Caco-2 (cell line): ENCODE measurements around the gene CPLANE2. TPM values are rescaled to one million over a fixed set of nuclear protein-coding genes. Genes with fewer than 3 reads are reported as not detected.

Source experiments
- Bru-seq: library from RNA; stranded (reverse); fragments of 400-500 nt; gene quantifications from one replicate; lab custom pipeline; 2021; lab: Mats Ljungman, UMichigan
- BruChase-seq, 2 experiments: library from RNA; stranded (reverse); fragments of 400-500 nt; gene quantifications; one replicate each; lab custom pipeline; 2021; lab: Mats Ljungman, UMichigan
- BruUV-seq: library from RNA; stranded (reverse); fragments of 400-500 nt; replicated peaks from 2 replicates; lab custom pipeline; 2021; lab: Mats Ljungman, UMichigan
- CTCF ChIA-PET: fragments of 300-600 bp; sonication (Branson Sonifier 250); formaldehyde crosslinking; loops from one replicate; lab custom pipeline; 2022; ENCODE audit warnings: antibody characterized with exemption; lab: Charles Lee
- POLR2A ChIA-PET: fragments of 300-600 bp; sonication (Branson Sonifier 250); formaldehyde crosslinking; loops from one replicate; lab custom pipeline; 2022; ENCODE audit warnings: antibody characterized with exemption; lab: Charles Lee
- DNase-seq, 2 experiments: peaks; one replicate each; pipeline versions ENCODE4 v3.0.0 to v3.0.0-alpha.2; 2020 to 2022
- H3K27me3 ChIP-seq: replicated peaks from 2 replicates; pipeline ENCODE4 v1.6.0; 2011; ENCODE audit warnings: low read length; ENCODE audit not compliant: control insufficient read depth, insufficient read depth
- H3K36me3 ChIP-seq: 2 replicates; pipeline ENCODE4 v1.5.1; 2011; ENCODE audit warnings: low read length; ENCODE audit not compliant: control insufficient read depth, insufficient read depth
- H3K4me1 ChIP-seq: fragments of 250-450 bp; sonication (Bioruptor Pico); 2 replicates; pipeline ENCODE4 v1.5.1; 2020; ENCODE audit warnings: mild to moderate bottlenecking
- H3K4me3 ChIP-seq: 2 replicates; pipeline ENCODE4 v1.5.1; 2011; ENCODE audit warnings: low read depth, mild to moderate bottlenecking, control low read depth, low read length
- H3K9me3 ChIP-seq: fragments of 250-450 bp; sonication (Bioruptor Pico); 2 replicates; pipeline ENCODE4 v1.5.1; 2020; ENCODE audit warnings: mild to moderate bottlenecking, moderate library complexity
- H3K27ac Mint-ChIP-seq: one replicate; pipeline ENCODE4 v1.8.0; 2022; ENCODE audit warnings: mixed read lengths; ENCODE audit not compliant: unreplicated experiment
- H3K27me3 Mint-ChIP-seq: one replicate; pipeline ENCODE4 v1.8.0; 2022; ENCODE audit warnings: mixed read lengths; ENCODE audit not compliant: insufficient read depth, unreplicated experiment
- H3K36me3 Mint-ChIP-seq: one replicate; pipeline ENCODE4 v1.8.0; 2022; ENCODE audit warnings: mild to moderate bottlenecking, mixed read lengths; ENCODE audit not compliant: insufficient read depth, unreplicated experiment
- H3K4me1 Mint-ChIP-seq: one replicate; pipeline ENCODE4 v1.8.0; 2022; ENCODE audit warnings: low read depth, mixed read lengths; ENCODE audit not compliant: unreplicated experiment
- H3K4me3 Mint-ChIP-seq: one replicate; pipeline ENCODE4 v1.8.0; 2022; ENCODE audit warnings: mild to moderate bottlenecking, moderate library complexity, mixed read lengths; ENCODE audit not compliant: unreplicated experiment
- H3K9me3 Mint-ChIP-seq: one replicate; pipeline ENCODE4 v1.8.0; 2022; ENCODE audit warnings: mixed read lengths; ENCODE audit not compliant: unreplicated experiment
- CTCF ChIP-seq, 2 experiments: fragments of 200-600 bp in 1 of 2; IDR thresholded peaks; 1 replicate in 1 of 2; 2 replicates in 1 of 2; pipeline versions ENCODE4 v1.5.1 to v1.8.0; 2011 to 2022; ENCODE audit warnings: antibody characterized with exemption in 1 of 2, control low read depth in 1 of 2, inconsistent platforms in 1 of 2, low read depth in 1 of 2, low read length in 1 of 2, mild to moderate bottlenecking in 1 of 2, moderate library complexity in 1 of 2; ENCODE audit not compliant: insufficient read depth in 1 of 2, severe bottlenecking in 1 of 2, unreplicated experiment in 1 of 2
- intact Hi-C: fragments of 100-400 bp; cut with micrococcal nuclease; formaldehyde crosslinking; loops from one replicate; pipeline ENCODE4 v1.10.0; 2022; ENCODE audit not compliant: unreplicated experiment
- long read RNA-seq: library from polyadenylated mRNA; stranded (forward); transcript quantifications from one replicate; pipeline ENCODE4 v2.0.0, GENCODE V29; 2022
- total RNA-seq: library from RNA; stranded (reverse); gene quantifications from 2 replicates; pipeline ENCODE4 v1.2.3, GENCODE V29; 2022

Gene CPLANE2, protein sequence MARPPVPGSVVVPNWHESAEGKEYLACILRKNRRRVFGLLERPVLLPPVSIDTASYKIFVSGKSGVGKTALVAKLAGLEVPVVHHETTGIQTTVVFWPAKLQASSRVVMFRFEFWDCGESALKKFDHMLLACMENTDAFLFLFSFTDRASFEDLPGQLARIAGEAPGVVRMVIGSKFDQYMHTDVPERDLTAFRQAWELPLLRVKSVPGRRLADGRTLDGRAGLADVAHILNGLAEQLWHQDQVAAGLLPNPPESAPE
- 2.1 and 4.2 TPM in 2 replicates for total RNA-seq
- Bru-seq, nascent RNA = percentile 32 among the genes with signal in this experiment
- percentile 32 among the genes with signal in this experiment for BruChase-seq, experiment 1, labeled RNA remaining after a 2-hour chase
- BruChase-seq, experiment 2, labeled RNA remaining after a 6-hour chase = percentile 38 among the genes with signal in this experiment
- long read RNA-seq, partial matches to known transcripts = 1 of 3 reads
- long read RNA-seq, other reads (novel, unspliced or antisense) = 0 of 3 reads

- peak; percentile 92 to 93 for DNase-seq
- Histone ChIP-seq H3K4me3 (peak within 1 kb of the TSS; percentile 68), H3K4me1 (0 out of 2 replicates have a peak, but pooled peaks cover 5% of the 10 kb centered on the region), H3K9me3 (no peaks in the 10 kb centered on the region), H3K27me3 (no peaks in the 10 kb centered on the region), H3K36me3 (no peaks in the 10 kb centered on the region)
- POLR2A ChIA-PET = interaction anchor here (1.2 kb wide), 1 partner anchor 20 kb away, joined by 3 read pairs; no protein-coding TSS in a partner anchor
- intact Hi-C loops = loop anchor here (1.0 to 5.0 kb wide), 3 partner anchors 19 to 49 kb away; no protein-coding TSS in a partner anchor
- Mint-ChIP-seq H3K36me3 (no peaks in the 10 kb centered on the region), H3K4me1 (no peaks in the 10 kb centered on the region), H3K27me3 (no peaks in the 10 kb centered on the region), H3K27ac (peak within 1 kb of the TSS; percentile 93), H3K9me3 (no peaks in the 10 kb centered on the region), H3K4me3 (peak within 1 kb of the TSS; percentile 82)
- CTCF ChIA-PET = interaction anchor here (0.6 kb wide), 1 partner anchor 27 kb away, joined by 3 read pairs; no protein-coding TSS in a partner anchor
- BruUV-seq = no TSS peak
- no peak for TF ChIP-seq CTCF (IDR thresholded peaks at IDR 0.05; ENCODE audit: insufficient read depth in 1 of 2, low read depth in 1 of 2, low read length in 1 of 2, severe bottlenecking in 1 of 2, unreplicated experiment in 1 of 2)
Measured at GRCh38 chr1:16236511-16237342, at the start of gene CPLANE2. TSS of gene CPLANE2 (minus strand) at chr1:16237183. CDS start at chr1:16236742, 441 bp downstream.

- Histone ChIP-seq H3K36me3 (no peaks in the 10 kb centered on the region), H3K4me3 (no peak overlapping the region), H3K9me3 (no peaks in the 10 kb centered on the region), H3K27me3 (no peaks in the 10 kb centered on the region), H3K4me1 (no peaks in the 10 kb centered on the region)
- H3K36me3 Mint-ChIP-seq = peaks cover 21% of the 10 kb centered on the region
- ChIA-PET POLR2A (no interaction called here), CTCF (no interaction called here)
- no peaks in the 10 kb centered on the region for H3K4me1 Mint-ChIP-seq
- no peak overlapping the region for H3K4me3 Mint-ChIP-seq
- intact Hi-C loops = no loop called here
- no peak for DNase-seq
- H3K27ac Mint-ChIP-seq = no peak overlapping the region
- no peak for TF ChIP-seq CTCF (IDR thresholded peaks at IDR 0.05; ENCODE audit: insufficient read depth in 1 of 2, low read depth in 1 of 2, low read length in 1 of 2, severe bottlenecking in 1 of 2, unreplicated experiment in 1 of 2)
- no peaks in the 10 kb centered on the region for H3K27me3 Mint-ChIP-seq
- H3K9me3 Mint-ChIP-seq = no peaks in the 10 kb centered on the region
- BruUV-seq = no TSS peak
Measured at GRCh38 chr1:16286122-16286521, 49.1 kb upstream of the CPLANE2 start.

DNA sequence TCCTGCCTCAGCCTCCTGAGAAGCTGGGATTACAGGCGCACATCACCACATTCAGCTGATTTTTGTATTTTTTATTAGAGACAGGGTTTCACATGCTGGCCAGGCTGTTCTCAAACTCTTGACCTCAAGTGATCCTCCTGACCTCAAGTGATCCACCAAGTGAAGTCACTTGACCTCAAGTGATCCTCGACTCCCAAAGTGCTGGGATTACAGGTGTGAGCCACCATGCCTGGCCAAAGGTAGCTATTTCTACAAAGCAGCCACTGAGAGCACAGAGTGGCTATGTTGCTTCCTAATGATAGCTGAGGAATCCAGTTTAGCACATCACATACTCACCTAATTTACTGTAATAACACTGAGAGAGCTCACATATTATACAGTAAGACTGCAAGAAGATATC lies 44.8 kb upstream of the CPLANE2 start:
- no peaks in the 10 kb centered on the region for H3K36me3 ChIP-seq
- Mint-ChIP-seq H3K36me3 (peaks cover 8% of the 10 kb centered on the region), H3K9me3 (no peaks in the 10 kb centered on the region), H3K27ac (no peak overlapping the region), H3K27me3 (no peaks in the 10 kb centered on the region), H3K4me3 (no peak overlapping the region), H3K4me1 (no peaks in the 10 kb centered on the region)
- BruUV-seq = no TSS peak
- ChIA-PET POLR2A (no interaction called here), CTCF (no interaction called here)
- no peaks in the 10 kb centered on the region for H3K4me1 ChIP-seq
- H3K27me3 ChIP-seq = no peaks in the 10 kb centered on the region
- no peaks in the 10 kb centered on the region for H3K9me3 ChIP-seq
- TF ChIP-seq CTCF (IDR thresholded peaks at IDR 0.05; ENCODE audit: insufficient read depth in 1 of 2, low read depth in 1 of 2, low read length in 1 of 2, severe bottlenecking in 1 of 2, unreplicated experiment in 1 of 2) = no peak
- no peak overlapping the region for H3K4me3 ChIP-seq
- intact Hi-C loops = no loop called here
- no peak for DNase-seq
